Astrocyte of the spinal cord (primary cell): ENCODE measurements around the gene RUNX1.

ENCODE experiments used
- DNase-seq: peaks from one replicate; pipeline ENCODE4 v3.0.0; 2011; ENCODE audit warnings: low read depth, low spot score
- H3K4me3 ChIP-seq: 2 replicates; pipeline ENCODE4 v1.5.1; 2011; ENCODE audit warnings: low read depth, mild to moderate bottlenecking, low read length, moderate library complexity
- CTCF ChIP-seq: IDR thresholded peaks from 2 replicates; pipeline ENCODE4 v1.5.1; 2012; ENCODE audit warnings: low read depth, mild to moderate bottlenecking, low read length, inconsistent platforms
- in situ Hi-C: cut with HindIII; loops from 2 replicates; pipeline ENCODE4 v1.10.0; 2017; ENCODE audit warnings: low sequenced_read_pairs

The RUNX1 gene

GRCh38 chr21:35016071-35016470 is 33.0 kb downstream of the RUNX1 start:
- no peak for DNase-seq
- TF ChIP-seq CTCF: no peak
- in situ Hi-C loops: no loop called here
- H3K4me3 ChIP-seq: no peak overlapping the region

- in situ Hi-C loops: no loop called here
- DNase-seq: no peak
- no peak for TF ChIP-seq CTCF
- no peak overlapping the region for H3K4me3 ChIP-seq
Observed at GRCh38 chr21:35015435-35016024, 33.6 kb downstream of the RUNX1 start.

GRCh38 chr21:35014302-35015041 is 34.6 kb downstream of the RUNX1 start:
- no peak for TF ChIP-seq CTCF
- in situ Hi-C loops: no loop called here
- no peak for DNase-seq
- no peak overlapping the region for H3K4me3 ChIP-seq

GRCh38 chr21:35011681-35012080 is 37.4 kb downstream of the RUNX1 start:
- no peak for TF ChIP-seq CTCF
- DNase-seq: peak; percentile 69
- no peak overlapping the region for H3K4me3 ChIP-seq
- in situ Hi-C loops: no loop called here

GRCh38 chr21:35010447-35010846 is 38.7 kb downstream of the RUNX1 start:
- no peak for DNase-seq
- in situ Hi-C loops: no loop called here
- no peak overlapping the region for H3K4me3 ChIP-seq
- TF ChIP-seq CTCF: no peak

- in situ Hi-C loops: no loop called here
- no peak overlapping the region for H3K4me3 ChIP-seq
- no peak for DNase-seq
- no peak for TF ChIP-seq CTCF
Observed at GRCh38 chr21:35007348-35007747, 41.8 kb downstream of the RUNX1 start.
